ENCODE results near the gene STYK1. TPM values are rescaled to one million over a fixed set of nuclear protein-coding genes. Genes with fewer than 3 reads are reported as not detected.

STYK1 gene
- total and polyA plus RNA-seq, 4 donors, result 0.67 to 1.3 (median 0.89) TPM

DNA sequence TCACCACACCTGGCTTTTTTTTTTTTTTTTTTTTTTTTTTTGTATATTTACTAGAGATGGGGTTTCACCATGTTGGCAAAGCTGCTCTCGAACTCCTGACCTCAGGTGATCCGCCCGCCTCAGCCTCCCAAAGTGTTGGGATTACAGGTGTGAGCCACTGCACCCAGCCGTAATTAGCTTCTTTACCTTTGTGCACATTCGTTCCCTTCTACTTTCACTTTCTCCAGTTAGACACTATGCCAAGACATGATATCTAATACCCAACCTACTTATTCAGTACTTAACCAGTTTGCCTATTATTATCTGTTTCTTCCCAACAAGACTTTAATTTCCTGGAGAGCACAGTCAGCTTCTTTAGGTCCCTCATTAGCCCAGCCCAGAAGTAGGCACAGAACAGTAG, 5.3 kb downstream of the STYK1 start:
- H3K4me3 ChIP-seq, result no peak overlapping the region
- H3K9me3 ChIP-seq (ENCODE audit: control insufficient read depth in 4 of 4, insufficient read depth in 3 of 4, low read length in 3 of 4), result no peaks in the 10 kb centered on the region
- no peak for DNase-seq
- ATAC-seq (ENCODE audit: insufficient read depth, low FRiP score), result no peak
- WGBS, 2 donors, result 45 to 50% methylated on average over 5 of the region's 5 CpGs
- no peak overlapping the region for H3K9ac ChIP-seq (ENCODE audit: insufficient read depth in 1 of 2, low read length in 2 of 2)
- H3K36me3 ChIP-seq (ENCODE audit: control insufficient read depth in 4 of 4, insufficient read depth in 4 of 4, low read length in 4 of 4), result no peaks in the 10 kb centered on the region
- peaks cover 0 to 5% (median 0%) of the 10 kb centered on the region in 3 donors for H3K27me3 ChIP-seq (ENCODE audit: control insufficient read depth in 3 of 3, insufficient read depth in 3 of 3, low read length in 2 of 3)
- H3K27ac ChIP-seq (ENCODE audit: low read depth in 1 of 2, low read length in 1 of 2), result no peak overlapping the region
- peaks cover 0 to 2% (median 0%) of the 10 kb centered on the region in 5 donors for H3K4me1 ChIP-seq (ENCODE audit: control insufficient read depth in 5 of 5, insufficient read depth in 5 of 5, low read length in 5 of 5)
- TF ChIP-seq CTCF (IDR thresholded peaks at IDR 0.05; ENCODE audit: control extremely low read depth, extremely low read depth), result no peak

DNA sequence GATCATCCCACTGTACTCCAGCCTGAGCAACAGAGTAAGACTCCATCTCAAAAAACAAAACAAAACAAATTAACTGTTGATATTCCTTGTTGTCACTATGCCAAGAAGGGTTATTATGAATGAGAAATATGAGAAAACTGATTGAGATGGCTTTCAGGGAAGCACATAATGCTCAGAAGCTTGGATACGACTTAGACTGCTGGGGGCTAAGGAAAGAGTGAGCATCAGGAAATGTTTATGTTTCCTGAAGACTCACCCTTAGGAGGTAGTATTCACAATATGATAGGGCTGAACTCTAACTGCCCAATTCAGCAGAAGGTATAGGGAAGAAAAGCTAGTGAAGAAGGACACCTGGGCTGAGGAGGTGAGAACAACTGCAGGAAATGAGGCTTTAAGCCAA, 6.3 kb downstream of the STYK1 start:
- no peak overlapping the region for H3K9ac ChIP-seq (ENCODE audit: insufficient read depth in 1 of 2, low read length in 2 of 2)
- no peak for DNase-seq
- no peak for ATAC-seq (ENCODE audit: insufficient read depth, low FRiP score)
- no peak for TF ChIP-seq CTCF (IDR thresholded peaks at IDR 0.05; ENCODE audit: control extremely low read depth, extremely low read depth)
- no peaks in the 10 kb centered on the region for H3K36me3 ChIP-seq (ENCODE audit: control insufficient read depth in 4 of 4, insufficient read depth in 4 of 4, low read length in 4 of 4)
- H3K4me1 ChIP-seq (ENCODE audit: control insufficient read depth in 5 of 5, insufficient read depth in 5 of 5, low read length in 5 of 5), result no peaks in the 10 kb centered on the region
- peaks cover 0 to 2% (median 0%) of the 10 kb centered on the region in 3 donors for H3K27me3 ChIP-seq (ENCODE audit: control insufficient read depth in 3 of 3, insufficient read depth in 3 of 3, low read length in 2 of 3)
- H3K9me3 ChIP-seq (ENCODE audit: control insufficient read depth in 4 of 4, insufficient read depth in 3 of 4, low read length in 3 of 4), result no peaks in the 10 kb centered on the region
- no peak overlapping the region for H3K27ac ChIP-seq (ENCODE audit: low read depth in 1 of 2, low read length in 1 of 2)
- H3K4me3 ChIP-seq, result no peak overlapping the region
- WGBS, 2 donors, result 23 to 41% methylated on average over 1 of the region's 1 CpG

DNA sequence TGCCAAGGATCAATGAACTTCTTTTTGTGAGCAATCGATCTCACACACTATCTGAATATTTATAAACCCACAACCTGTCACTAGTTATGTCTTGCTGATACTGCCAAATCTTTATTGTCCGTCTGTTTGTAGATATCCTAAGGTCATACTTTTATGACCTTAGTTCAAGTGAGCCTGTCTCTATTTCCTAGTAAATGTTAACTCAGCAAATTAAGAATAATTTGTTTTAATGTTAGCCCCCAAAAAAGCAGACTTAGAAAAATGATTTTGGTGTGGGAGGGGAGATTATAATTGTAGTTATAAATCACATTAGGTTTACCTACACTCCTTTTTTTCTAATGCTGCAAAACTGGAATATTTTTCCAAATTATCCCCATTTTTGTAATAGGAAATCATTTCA, 9.4 kb downstream of the STYK1 start:
- no peaks in the 10 kb centered on the region for H3K4me1 ChIP-seq (ENCODE audit: control insufficient read depth in 5 of 5, insufficient read depth in 5 of 5, low read length in 5 of 5)
- DNase-seq, result no peak
- H3K27me3 ChIP-seq (ENCODE audit: control insufficient read depth in 3 of 3, insufficient read depth in 3 of 3, low read length in 2 of 3), result no peaks in the 10 kb centered on the region
- no peak overlapping the region for H3K4me3 ChIP-seq
- no peak overlapping the region for H3K27ac ChIP-seq (ENCODE audit: low read depth in 1 of 2, low read length in 1 of 2)
- no peak overlapping the region for H3K9ac ChIP-seq (ENCODE audit: insufficient read depth in 1 of 2, low read length in 2 of 2)
- H3K36me3 ChIP-seq (ENCODE audit: control insufficient read depth in 4 of 4, insufficient read depth in 4 of 4, low read length in 4 of 4), result no peaks in the 10 kb centered on the region
- 79 to 94% methylated on average over 2 of the region's 2 CpGs for WGBS, 2 donors
- no peaks in the 10 kb centered on the region for H3K9me3 ChIP-seq (ENCODE audit: control insufficient read depth in 4 of 4, insufficient read depth in 3 of 4, low read length in 3 of 4)
- ATAC-seq (ENCODE audit: insufficient read depth, low FRiP score), result no peak
- TF ChIP-seq CTCF (IDR thresholded peaks at IDR 0.05; ENCODE audit: control extremely low read depth, extremely low read depth), result no peak

DNA sequence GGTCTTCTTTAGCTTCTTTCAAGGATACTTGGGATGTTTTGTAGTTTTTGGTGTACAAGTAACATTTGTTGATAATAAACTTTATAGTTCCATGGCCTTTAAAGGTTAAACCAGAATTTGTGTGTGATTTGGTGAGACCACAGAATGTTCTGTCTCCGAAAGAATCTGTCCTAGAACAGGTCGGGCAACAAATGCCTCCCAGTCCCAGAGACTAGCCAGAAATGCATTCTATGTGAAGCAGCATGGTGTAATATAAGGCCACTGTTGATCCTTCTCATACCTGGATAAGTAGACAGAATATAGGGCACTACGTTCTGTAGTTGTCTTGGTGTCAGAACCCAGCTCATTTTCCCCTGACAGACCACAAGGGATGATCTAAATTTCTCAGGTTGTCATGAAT, 10.0 kb downstream of the STYK1 start:
- Histone ChIP-seq H3K27ac (ENCODE audit: low read depth in 1 of 2, low read length in 1 of 2) (no peak overlapping the region), H3K9ac (ENCODE audit: insufficient read depth in 1 of 2, low read length in 2 of 2) (no peak overlapping the region), H3K9me3 (ENCODE audit: control insufficient read depth in 4 of 4, insufficient read depth in 3 of 4, low read length in 3 of 4) (no peaks in the 10 kb centered on the region), H3K36me3 (ENCODE audit: control insufficient read depth in 4 of 4, insufficient read depth in 4 of 4, low read length in 4 of 4) (no peaks in the 10 kb centered on the region), H3K27me3 (ENCODE audit: control insufficient read depth in 3 of 3, insufficient read depth in 3 of 3, low read length in 2 of 3) (no peaks in the 10 kb centered on the region), H3K4me3 (no peak overlapping the region), H3K4me1 (ENCODE audit: control insufficient read depth in 5 of 5, insufficient read depth in 5 of 5, low read length in 5 of 5) (no peaks in the 10 kb centered on the region)
- no peak for TF ChIP-seq CTCF (IDR thresholded peaks at IDR 0.05; ENCODE audit: control extremely low read depth, extremely low read depth)
- WGBS, 2 donors, result 88 to 96% methylated on average over 3 of the region's 3 CpGs
- ATAC-seq (ENCODE audit: insufficient read depth, low FRiP score) (no peak), DNase-seq (no peak)
